GM19099 (cell line): ENCODE measurements around the gene PPL.

Experiments
- POLR2A ChIP-seq: IDR thresholded peaks from 3 replicates; pipeline ENCODE4 v1.6.1; 2011; ENCODE audit warnings: low read depth; ENCODE audit not compliant: insufficient read length; ENCODE audit errors: extremely low read depth

PPL gene

DNA sequence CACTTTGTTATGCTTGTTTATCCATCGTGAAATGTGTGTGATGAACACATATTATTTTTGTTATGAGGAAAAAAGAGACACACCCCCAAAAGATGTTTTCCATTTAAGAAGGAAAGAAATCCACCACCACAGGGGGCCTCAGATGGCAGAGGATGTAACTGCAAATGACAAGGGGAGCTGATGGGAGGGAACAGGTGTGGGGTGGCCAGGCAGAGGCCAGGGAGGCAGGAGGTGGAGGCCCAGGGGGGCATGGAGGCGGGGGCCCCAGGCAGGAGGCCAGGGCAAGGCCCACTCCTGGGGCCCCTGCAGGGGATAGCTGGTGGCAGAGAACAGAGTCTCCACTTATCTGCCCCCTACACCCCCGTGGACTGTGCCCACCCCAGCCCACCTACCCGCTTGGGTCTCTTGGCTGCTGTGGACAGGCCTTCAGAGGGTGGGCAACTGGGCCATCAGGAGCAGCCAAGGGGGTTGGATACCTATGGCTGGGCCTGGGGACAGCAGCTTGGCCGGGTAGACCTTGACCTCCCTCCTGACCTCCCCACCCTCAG is 28.0 kb downstream of the PPL start:
- no peak for TF ChIP-seq POLR2A

GRCh38 chr16:4904942-4905615 is 31.9 kb downstream of the PPL start:
- no peak for TF ChIP-seq POLR2A

GRCh38 chr16:4904108-4904941 is 32.6 kb downstream of the PPL start:
- TF ChIP-seq POLR2A = no peak

- TF ChIP-seq POLR2A = no peak
Measured at GRCh38 chr16:4902038-4902437, 34.9 kb downstream of the PPL start.

DNA sequence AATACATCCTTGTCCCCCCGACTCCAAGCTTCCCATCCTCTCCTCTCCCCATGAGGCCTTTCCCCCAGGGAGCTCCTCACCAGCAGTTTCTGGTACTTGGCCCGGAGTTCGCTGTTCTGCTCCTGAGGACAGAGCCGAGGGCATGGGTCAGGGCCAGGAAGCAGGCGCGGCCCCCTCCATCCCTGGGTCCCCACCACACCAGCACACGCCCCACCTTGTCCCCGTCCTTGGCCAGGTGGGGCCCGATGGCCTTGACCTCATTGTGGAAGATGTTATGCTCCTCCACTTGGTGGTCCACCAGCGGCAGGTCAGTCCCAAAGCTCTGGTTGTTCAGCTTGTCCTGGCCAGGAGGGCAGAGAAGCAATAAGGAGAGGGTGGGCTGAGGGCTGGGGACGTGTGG is 36.2 kb downstream of the PPL start:
- TF ChIP-seq POLR2A = no peak

DNA sequence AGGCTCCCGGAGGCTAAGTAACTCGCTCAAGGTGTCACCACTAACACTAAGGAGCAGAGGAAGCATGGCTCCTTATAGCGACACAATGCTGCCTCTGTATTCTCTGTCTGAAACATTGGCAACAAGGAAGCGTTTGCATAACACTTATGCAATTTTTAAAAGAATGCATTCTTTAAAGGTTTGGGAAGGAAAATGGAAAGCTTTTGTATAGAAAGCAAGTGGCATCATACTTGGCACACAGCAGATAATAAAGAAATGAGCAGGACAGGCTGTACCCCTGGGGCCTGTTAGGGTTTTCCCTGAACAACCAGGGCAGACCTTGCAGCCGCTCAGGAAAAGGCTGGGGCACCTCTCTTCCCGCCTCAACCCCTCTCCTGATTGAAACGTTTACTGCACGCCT is 36.9 kb downstream of the PPL start:
- no peak for TF ChIP-seq POLR2A

- TF ChIP-seq POLR2A = no peak
Measured at GRCh38 chr16:4899474-4899846, 37.5 kb downstream of the PPL start.

GRCh38 chr16:4898811-4899473 is 38.0 kb downstream of the PPL start:
- TF ChIP-seq POLR2A = no peak

- TF ChIP-seq POLR2A = no peak
Measured at GRCh38 chr16:4897328-4897727, 39.6 kb downstream of the PPL start.

GRCh38 chr16:4895366-4895765 is 41.6 kb downstream of the PPL start:
- TF ChIP-seq POLR2A = no peak

GRCh38 chr16:4894276-4895150 is 42.4 kb downstream of the PPL start:
- TF ChIP-seq POLR2A = no peak

- no peak for TF ChIP-seq POLR2A
Measured at GRCh38 chr16:4893103-4893862, 43.7 kb downstream of the PPL start.

GRCh38 chr16:4892361-4893102 is 44.4 kb downstream of the PPL start:
- TF ChIP-seq POLR2A = no peak

DNA sequence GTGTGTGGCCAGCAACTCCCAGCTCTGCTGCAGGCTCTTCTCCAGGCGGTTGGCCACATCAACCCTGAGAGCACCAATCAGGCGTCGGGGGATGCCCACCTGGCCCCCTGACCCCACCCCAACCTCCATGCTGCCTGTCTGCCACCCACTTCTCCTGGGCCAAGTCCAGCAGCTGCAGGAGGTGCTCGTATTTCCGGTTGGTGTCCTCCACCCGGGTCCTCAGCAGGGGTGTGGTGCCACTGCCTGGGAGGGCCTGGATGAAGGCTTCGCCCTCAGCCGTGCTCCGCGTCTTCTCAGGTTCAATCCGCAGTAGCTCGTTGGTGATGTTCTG is 45.1 kb downstream of the PPL start:
- TF ChIP-seq POLR2A = no peak
